ENCODE measurements around the gene CCDC178.
"Not testable (repeated sequence)": the region's sequence is repeated elsewhere in the genome, so short reads cannot be mapped to it uniquely, and the experiment has no call there.

The CCDC178 gene

DNA sequence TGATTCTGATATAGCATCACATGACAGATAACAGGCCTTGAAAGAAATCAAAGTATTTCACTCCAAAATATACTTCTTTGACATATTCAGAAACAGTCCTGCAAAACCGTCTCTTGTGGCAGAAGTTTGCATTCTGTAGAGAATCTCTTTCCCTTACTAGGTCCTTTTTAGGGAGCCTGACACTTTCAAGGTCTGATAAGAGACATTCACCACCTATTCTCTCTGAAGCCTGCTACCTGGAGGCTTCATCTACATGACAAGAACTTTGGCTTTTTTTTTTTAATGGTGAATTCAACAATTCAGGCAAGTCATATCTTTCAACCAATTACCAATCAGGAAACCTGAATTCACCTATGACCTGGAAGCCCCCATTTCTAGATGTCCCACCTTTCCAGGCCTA is 83.8 kb downstream of the CCDC178 start:
- DNase-seq (ENCODE audit: low read depth in 2 of 2) = no peak

DNA sequence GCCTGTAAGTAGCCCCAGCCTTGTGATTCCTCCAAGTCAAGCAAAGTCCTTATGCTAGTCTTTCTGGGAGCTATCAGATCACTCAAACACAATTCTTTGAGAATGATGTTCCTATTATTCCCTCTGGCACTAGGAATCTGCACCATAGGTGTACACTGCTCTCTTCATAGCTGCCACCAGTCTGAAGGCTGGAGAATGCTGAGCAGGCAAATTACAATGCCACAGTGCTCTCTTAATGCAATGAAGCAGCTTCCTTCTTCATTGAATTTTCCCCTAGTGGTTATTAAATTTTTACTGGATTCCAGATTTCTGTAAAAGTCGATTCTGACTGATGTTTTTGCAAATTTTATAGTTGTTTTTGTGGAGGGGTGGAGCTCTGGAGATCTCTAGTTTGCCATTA is 84.8 kb downstream of the CCDC178 start:
- no peak for DNase-seq (ENCODE audit: low read depth in 2 of 2)

DNA sequence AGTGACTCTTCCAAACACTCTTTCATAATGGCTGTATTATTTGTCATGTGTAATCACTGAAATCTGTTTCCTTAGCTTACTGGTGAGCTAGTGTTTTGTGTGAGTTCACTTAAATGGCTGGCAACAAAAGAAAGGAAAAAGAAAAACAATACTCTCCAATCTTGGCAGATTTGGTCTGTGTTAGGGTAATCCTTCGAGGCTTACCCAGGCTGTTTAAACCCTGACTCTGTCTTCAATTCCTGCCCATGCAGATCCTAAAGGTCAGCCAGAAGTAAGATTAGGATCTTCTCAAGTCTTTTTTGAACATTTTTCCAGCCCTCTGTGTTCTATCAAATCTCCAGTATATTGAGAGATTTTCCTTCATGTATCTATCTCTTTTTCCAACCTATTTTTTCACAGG is 85.3 kb downstream of the CCDC178 start:
- no peak for DNase-seq (ENCODE audit: low read depth in 2 of 2)

DNA sequence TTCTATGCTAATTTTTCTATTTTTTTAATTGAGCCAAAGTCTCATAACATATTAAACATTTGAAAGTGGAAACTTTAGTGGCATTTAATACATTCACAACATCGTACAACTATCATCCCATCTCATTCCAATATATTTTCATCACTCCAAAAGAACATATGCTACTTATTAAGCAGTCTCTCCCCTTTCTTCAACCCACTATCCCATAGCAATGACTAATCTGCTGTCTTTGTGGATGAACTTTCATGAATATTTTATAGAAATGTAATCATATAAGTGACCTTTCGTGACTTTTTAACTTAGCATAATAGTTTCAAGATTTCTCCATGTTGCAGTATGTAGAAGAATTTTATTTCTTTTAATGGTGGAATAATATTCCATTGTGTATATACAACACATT is 90.3 kb downstream of the CCDC178 start:
- DNase-seq (ENCODE audit: low read depth in 2 of 2) = no peak

DNA sequence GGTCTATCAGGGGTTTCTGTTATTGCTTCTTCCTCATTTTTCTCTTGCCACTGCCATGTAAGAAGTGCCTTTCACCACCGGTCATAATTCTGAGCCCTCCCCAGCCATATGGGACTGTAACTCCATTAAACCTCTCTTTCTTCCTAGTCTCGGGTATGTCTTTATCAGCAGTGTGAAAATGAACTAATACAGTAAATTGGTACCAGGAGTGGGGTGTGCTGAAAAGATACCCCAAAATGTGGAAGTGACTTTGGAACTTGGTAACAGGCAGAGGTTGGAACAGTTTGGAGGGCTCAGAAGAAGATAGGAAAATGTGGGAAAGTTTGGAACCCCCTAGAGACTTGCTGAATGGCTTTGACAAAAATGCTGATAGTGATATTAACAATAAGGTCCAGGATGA is 100.8 kb downstream of the CCDC178 start:
- DNase-seq (ENCODE audit: low read depth in 2 of 2) = not testable (repeated sequence)

DNA sequence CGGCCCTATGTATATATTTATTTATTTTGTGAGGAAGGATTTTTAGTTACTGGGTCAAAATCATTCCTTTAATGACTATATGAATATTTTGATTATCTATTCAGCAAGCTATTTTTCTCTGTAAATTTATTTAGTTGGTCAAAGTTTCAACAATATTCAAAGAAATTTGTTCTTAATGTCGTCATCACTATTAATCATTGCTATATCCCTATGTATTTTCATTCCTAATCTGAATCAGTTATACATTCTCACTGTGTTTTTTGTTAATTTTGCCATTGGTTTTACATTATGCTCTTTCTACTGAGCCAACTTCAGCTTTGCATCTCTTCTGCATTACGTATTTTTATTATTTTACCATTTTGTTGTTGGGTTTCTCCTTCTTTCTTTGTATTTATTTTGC is 105.7 kb downstream of the CCDC178 start:
- DNase-seq (ENCODE audit: low read depth in 2 of 2) = no peak

DNA sequence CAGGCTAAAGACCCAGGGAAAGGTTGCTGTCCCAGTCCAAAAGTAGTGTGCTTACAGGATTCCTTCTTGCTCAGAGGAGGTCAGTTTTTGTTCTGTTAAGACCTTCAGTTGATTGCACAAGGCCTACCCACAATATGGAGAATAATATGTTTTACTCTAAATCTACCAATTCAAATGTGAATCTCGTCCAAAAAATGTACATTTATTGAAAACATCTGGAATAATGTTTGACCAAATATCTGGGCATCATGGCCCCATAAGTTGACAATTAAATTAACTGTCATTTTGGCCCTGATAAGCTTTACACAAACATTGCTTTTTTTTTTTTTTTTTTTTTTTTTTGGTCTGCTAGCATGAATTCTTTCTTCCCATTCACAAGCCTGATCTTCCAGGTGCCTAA is 109.8 kb downstream of the CCDC178 start:
- no peak for DNase-seq (ENCODE audit: low read depth in 2 of 2)

DNA sequence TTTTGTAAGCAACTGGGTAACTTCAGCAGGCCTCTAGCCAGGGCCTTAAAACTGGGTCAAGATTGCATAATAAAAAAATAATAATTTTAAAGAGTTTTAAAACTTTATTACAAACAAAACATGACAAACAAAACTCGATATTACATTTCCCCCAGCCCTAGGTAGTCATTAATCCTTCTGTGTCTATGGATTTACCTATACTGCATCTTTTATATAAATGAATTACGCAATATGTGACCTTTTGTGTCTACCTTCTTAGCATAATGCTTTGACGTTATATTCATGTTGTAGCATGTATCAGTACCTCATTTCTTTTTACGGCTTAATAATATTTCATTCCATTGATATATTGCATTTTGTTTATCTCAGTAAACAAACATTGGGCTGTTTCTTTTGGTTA is 113.5 kb downstream of the CCDC178 start:
- no peak for DNase-seq (ENCODE audit: low read depth in 2 of 2)

DNA sequence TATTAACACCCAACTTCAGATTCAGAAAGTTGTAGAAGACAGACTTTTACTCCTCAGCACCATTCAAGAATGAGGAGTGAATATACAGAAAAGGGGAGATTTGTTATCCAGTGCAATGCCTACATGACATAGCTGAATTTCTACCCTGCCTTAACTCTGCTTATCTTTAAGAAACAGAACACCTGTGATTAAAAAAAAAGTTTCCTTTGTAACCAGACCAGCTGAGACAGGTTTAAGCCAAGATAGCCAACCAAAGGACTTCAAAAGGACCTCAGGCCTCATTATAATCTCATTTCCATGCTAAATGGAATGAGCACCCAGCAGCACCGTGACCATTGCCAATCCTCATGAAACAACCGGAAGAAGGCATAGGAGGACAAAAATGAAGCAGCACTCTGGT is 122.9 kb downstream of the CCDC178 start:
- no peak for DNase-seq (ENCODE audit: low read depth in 2 of 2)

DNA sequence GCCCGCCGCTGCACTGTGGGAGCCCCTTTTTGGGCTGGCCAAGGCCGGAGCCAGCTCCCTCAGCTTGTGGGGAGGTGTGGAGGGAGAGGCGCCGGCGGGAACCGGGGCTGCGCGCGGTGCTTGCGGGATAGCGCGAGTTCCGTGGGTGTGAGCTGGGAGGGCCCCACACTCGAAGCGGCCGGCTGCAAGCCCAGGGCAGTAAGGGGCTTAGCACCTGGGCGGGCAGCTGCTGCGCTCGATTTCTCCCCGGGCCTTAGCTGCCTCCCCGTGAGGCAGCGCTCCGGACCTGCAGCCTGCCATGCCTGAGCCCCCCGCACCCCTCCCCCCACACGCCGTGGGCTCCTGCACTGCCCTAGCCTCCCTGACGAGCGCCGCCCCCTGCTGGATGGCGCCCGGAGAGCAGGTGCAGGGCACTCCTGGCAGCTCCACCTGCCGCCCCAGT is 124.4 kb downstream of the CCDC178 start:
- no peak for DNase-seq (ENCODE audit: low read depth in 2 of 2)

DNA sequence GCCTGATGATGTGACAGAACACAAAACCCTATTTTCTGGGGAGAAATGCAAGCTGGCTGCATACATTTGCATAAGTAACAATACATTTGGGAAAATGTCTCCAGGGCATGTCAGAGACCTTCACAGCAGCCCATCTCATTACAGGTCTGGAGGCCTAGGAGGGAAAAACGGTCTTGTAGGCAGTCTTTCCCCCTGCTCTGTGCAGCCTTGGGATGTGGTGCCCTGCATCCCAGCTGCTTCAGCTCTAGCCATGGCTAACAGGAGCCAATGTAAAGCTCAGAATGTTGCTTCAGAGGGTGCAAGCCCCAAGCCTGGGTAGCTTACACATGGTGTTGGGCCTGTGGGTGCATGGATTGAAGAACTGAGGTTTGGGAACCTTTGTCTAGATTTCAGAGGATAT is 133.0 kb downstream of the CCDC178 start:
- DNase-seq (ENCODE audit: low read depth in 2 of 2) = no peak

DNA sequence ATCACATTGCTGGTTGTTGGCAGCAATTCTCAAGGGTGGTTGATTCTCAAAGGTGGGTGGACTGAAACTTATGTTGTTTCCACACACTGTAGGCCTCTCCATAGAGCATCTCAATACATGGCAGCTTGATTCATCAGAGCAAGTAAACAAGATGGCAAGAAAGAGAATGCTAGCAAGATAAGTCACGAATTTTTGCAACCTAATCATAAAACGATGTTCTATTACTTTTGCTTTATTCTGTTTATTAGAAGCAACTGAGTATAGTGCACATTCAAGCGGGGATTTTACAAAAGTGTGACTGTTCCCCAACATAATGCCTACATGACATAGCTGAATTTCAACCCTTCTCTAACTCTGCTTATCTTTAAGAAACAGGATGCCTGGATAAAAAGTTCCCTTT is 136.2 kb downstream of the CCDC178 start:
- no peak for DNase-seq (ENCODE audit: low read depth in 2 of 2)

DNA sequence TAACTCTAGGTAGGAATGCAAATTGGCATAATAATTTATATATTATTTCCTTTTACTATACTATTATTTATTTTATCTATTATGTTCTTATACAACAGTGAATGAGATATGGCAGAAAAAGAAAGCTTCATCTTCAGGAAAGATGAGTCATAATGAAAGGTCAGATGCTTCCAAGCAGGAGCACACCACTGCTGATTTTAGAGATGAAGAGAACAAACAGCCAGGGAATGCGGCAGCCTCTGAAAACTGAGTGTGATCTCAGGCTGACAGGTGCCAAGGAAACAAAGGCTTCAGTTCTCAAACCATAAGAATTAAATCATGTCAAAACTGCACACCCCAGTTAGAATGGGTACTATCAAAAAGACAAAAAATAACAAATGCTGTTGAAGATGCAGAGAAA is 149.0 kb downstream of the CCDC178 start:
- DNase-seq (ENCODE audit: low read depth in 2 of 2) = no peak

DNA sequence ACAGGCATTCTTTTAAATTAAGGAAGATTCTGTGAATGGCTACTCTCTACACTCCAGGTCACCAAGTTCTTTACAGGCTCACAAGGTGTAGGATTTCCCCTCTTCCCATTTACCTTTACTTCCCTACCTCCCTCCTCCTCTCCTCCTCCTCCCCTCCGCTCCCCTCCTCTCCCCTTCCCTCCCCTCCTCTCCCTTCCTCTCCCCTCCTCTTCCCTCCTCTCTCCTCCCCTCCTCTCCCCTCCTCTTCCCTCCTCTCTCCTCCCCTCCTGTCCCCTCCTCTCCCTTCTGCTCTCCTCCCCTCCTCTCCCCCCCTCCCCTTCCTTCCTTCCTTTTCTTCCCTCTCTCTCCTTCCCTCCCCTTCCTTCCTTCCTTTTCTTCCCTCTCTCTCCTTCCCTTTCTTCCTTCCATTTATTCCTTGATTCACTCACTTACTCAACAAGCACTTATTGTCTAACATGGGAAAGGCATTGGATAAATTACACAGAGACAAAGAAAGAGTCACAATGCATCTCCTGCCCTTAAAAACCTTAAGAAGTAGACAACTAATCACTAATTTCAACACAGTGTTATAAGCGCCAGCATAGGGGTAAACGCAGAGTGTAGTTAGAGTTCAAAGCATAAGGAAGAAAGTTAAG is 152.3 kb downstream of the CCDC178 start:
- DNase-seq (ENCODE audit: low read depth in 2 of 2) = no peak

DNA sequence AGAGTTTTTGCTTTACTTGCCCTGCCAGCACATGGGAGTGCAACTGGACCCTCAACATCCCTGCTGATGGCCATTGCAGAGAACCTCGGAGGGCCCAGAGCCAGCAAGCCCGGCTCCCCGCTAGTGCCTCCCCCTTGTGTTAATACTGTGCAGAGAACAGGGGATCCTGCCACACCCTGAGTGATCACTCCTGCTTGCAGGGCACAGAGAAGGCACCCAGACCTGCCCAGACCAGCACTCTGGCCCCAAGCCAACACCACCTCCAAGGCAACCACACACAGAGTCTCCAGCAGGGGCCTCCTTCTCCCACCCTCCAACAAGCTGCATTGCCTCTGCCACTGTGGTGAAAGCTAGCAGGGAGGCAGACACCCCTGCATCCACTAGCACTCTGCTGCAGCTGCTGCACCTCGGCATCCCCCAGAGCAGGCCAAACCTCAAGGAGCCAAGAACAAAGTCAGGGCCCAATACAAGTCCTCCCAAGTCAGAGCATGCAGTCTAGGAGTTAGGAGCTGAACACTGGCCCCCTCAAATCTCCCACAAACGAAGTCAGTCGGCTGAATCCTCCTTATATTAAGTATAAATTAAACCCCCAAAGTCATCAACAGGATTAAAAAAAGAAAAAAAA is 157.7 kb downstream of the CCDC178 start:
- DNase-seq (ENCODE audit: low read depth in 2 of 2) = no peak

DNA sequence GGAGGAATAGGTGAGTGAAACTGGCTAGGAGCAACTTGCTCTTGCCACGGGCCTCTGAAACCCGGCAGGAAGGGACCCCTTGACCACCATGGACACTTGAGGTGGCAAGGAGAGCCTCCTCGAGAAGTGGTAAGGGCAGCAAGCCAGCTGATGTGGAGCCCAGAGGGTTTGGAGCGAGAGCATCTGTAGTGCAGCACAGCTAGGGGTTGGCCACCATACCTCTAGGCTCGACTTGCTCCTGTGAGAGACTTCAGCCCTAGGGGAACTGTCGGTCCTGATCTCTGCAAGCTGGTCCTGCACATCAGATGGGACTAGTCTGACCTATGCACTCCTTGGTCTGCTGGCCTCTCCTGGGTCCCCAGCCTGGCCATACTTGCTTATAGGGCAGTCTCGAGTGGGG is 158.4 kb downstream of the CCDC178 start:
- DNase-seq (ENCODE audit: low read depth in 2 of 2) = no peak

DNA sequence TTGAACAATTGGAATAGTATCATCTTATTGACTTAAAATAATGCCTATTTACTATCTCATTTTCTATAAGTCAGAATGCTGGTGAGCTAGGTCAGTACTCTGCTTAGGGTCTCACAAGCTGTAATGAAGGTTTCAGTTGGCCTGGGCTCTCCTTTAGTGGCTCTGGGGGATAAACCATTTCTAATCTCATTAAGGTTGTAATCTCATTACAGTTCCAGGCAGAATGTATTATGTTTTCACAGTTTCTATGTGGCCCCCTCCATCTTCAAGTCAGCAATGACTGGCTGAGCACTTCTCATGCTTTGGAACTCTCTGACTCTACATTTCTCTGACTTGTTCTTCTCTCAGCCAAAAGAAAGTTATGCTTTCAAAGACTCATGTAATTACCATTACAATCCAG is 163.1 kb downstream of the CCDC178 start:
- DNase-seq (ENCODE audit: low read depth in 2 of 2) = no peak

DNA sequence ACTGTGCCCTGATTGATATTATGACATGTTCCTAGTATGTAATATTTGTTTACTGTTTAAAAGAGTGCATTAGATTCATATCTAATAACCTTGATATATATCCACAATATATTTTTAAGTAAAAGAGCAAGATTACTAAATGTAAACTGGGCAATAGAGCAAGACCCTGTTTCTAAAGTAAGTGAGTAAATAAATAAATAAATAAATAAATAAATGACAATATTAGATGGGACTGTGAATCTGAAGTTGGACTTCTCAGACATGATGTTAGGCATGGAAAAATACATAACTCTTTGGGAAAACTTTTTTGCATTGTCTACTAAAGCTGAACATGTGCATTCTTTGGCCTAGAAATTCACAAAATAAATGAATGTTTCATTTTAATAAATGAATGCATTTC is 164.7 kb downstream of the CCDC178 start:
- no peak for DNase-seq (ENCODE audit: low read depth in 2 of 2)

DNA sequence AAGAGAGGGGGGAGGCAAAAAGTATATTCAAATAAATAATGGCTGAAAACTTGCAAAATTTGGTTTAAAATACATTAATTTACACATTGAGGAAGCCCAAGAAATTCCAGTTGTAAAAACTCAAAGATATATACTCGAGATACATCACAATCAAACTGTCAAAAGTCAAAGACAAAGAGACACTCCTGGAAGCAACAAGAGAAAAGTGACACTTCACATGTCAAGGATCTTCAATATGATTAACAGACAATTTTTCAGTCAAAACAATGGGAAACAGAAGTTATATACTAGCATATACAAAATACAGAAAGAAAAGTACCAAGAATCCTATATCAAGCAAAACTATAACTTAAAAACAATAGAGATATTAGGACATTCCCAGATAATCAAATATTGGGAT is 170.2 kb downstream of the CCDC178 start:
- DNase-seq (ENCODE audit: low read depth in 2 of 2) = no peak

DNA sequence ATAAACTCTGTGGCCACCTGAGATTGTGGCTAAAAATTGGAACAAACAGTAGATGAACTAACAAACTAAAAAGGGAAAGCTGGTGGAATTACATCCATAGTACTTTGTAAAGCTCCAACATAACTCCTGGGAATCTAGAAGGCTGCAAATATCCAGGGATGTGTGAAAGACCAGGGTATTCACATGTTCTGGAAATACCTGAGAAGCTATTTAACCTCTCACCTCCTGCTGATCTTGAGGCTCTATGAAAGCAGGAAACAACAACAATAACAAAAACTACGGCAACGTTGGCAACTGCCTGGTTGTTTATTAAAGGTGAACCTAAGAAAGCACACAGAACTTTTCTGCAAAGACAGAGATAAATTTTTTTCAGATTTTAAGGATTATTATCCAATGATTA is 171.3 kb downstream of the CCDC178 start:
- DNase-seq (ENCODE audit: low read depth in 2 of 2) = no peak

DNA sequence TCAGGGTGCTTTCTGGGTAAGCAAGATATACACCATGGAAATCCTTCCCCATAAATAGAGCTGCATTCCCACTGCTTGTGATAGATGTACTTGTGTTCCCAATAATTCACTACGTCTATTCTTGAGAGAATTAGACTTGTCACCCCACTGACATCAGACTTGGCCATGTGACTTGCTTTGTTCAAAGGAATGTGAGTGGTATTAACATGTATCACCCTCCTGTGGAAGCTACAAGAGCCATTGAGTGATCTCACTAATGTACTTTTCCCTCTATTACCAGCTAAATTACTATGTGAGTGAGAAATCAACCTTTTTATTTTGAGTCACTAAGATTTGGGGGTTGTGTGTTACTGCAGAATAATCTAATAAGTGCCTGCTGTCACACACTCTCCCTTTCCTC is 176.0 kb downstream of the CCDC178 start:
- DNase-seq (ENCODE audit: low read depth in 2 of 2) = no peak

DNA sequence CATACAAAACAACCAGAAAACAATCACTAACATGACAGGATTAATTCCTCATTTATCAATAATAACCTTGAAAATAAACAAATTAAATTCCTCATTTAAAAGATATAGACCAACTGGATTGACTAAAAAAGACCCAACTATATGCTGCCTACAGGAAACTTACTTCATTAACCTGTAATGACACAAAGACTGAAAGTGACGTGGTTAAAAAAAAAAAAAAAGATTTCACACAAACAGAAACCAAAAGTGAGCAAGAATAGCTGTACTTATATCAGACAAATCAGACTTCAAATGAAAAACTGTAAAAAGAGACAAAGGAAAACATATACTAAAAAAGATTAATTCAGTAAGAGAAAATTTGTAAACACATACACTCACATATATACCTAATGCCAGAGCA is 201.2 kb downstream of the CCDC178 start:
- no peak for DNase-seq (ENCODE audit: low read depth in 2 of 2)

DNA sequence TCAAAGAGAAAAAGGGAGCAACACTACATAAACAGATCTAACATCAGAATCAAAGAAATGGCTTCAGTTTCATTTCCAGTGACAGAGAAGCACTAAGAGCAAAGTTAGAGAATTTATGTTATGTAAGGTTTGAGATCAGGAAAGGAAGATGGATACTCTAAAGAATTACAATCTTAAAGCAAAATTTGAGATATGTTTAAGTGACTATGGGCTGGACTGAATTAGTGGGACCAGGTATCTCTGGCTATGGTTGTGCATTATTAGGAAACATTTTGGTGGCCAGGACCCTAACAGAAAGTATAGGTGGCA is 208.2 kb downstream of the CCDC178 start:
- DNase-seq (ENCODE audit: low read depth in 2 of 2) = no peak
